NB4 (cell line): ENCODE results near the gene PML.
A peak's percentile ranks its signal among the peaks of the same experiment; 100 is the strongest.

Experiments used
- POLR2A ChIP-seq: IDR thresholded peaks from 2 replicates; pipeline ENCODE4 v1.6.1; 2011; ENCODE audit warnings: mild to moderate bottlenecking; ENCODE audit not compliant: insufficient read length; ENCODE audit errors: extremely low read depth
- TF ChIP-seq, protein P1 (sequence below): IDR thresholded peaks from one replicate; pipeline ENCODE4 v1.5.1; 2012; ENCODE audit warnings: low read depth, low read length
- TF ChIP-seq, protein P2 (sequence below): IDR thresholded peaks from 2 replicates; pipeline ENCODE4 v1.6.1; 2011; ENCODE audit warnings: low read depth, low read length

DNA sequence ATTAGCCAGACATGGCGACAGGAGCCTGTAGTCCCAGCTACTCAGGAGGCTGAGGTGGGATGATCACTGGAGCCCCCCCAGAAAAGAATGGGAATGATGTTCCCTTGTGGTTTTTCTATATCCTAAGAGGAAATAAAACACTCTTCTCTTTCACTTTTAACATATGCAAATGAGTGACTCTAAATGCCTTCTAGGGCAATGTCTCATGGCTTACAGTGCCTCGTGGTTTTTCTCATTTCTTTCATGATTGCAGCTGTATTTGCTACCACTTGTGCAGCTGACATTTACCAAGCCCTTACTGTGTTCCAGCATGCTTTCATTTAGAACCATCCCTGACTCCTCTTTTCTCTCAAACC lies 28.8 kb upstream of the PML start:
- no peak for TF ChIP-seq POLR2A
- TF ChIP-seq, protein P1, sequence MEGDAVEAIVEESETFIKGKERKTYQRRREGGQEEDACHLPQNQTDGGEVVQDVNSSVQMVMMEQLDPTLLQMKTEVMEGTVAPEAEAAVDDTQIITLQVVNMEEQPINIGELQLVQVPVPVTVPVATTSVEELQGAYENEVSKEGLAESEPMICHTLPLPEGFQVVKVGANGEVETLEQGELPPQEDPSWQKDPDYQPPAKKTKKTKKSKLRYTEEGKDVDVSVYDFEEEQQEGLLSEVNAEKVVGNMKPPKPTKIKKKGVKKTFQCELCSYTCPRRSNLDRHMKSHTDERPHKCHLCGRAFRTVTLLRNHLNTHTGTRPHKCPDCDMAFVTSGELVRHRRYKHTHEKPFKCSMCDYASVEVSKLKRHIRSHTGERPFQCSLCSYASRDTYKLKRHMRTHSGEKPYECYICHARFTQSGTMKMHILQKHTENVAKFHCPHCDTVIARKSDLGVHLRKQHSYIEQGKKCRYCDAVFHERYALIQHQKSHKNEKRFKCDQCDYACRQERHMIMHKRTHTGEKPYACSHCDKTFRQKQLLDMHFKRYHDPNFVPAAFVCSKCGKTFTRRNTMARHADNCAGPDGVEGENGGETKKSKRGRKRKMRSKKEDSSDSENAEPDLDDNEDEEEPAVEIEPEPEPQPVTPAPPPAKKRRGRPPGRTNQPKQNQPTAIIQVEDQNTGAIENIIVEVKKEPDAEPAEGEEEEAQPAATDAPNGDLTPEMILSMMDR, result no peak
- TF ChIP-seq, protein P2, sequence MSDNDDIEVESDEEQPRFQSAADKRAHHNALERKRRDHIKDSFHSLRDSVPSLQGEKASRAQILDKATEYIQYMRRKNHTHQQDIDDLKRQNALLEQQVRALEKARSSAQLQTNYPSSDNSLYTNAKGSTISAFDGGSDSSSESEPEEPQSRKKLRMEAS, result peak; percentile 82
